Measurements from ENCODE around the gene PDE7B. TPM values are rescaled to one million over a fixed set of nuclear protein-coding genes. Genes with fewer than 3 reads are reported as not detected.

Gene PDE7B
- total RNA-seq, 1 experiment from 2014 or later = not detected

- TF ChIP-seq CBFB (CRISPR knock-in tag; IDR thresholded peaks at IDR 0.05; ENCODE audit: low read depth) (no peak), SMAD4 (CRISPR knock-in tag; IDR thresholded peaks at IDR 0.05) (no peak), EMX1 (CRISPR knock-in tag; IDR thresholded peaks at IDR 0.05) (no peak), PRRX2 (CRISPR knock-in tag; IDR thresholded peaks at IDR 0.05) (no peak), USF1 (CRISPR knock-in tag; IDR thresholded peaks at IDR 0.05) (no peak), ZNF232 (CRISPR knock-in tag; IDR thresholded peaks at IDR 0.05) (no peak), OVOL2 (CRISPR knock-in tag; IDR thresholded peaks at IDR 0.05; ENCODE audit: borderline replicate concordance) (no peak), PRDM15 (CRISPR knock-in tag; IDR thresholded peaks at IDR 0.05) (no peak), NFE2L1 (CRISPR knock-in tag; IDR thresholded peaks at IDR 0.05) (no peak), GABPB1 (CRISPR knock-in tag; IDR thresholded peaks at IDR 0.05) (no peak), JUN (CRISPR knock-in tag; IDR thresholded peaks at IDR 0.05) (no peak), ZNF416 (CRISPR knock-in tag; IDR thresholded peaks at IDR 0.05) (no peak), MLX (CRISPR knock-in tag; IDR thresholded peaks at IDR 0.05) (no peak), IRF2 (CRISPR knock-in tag; IDR thresholded peaks at IDR 0.05; ENCODE audit: borderline replicate concordance, low read depth) (no peak), ZSCAN18 (CRISPR knock-in tag; IDR thresholded peaks at IDR 0.05) (no peak), ZNF396 (CRISPR knock-in tag; IDR thresholded peaks at IDR 0.05; ENCODE audit: borderline replicate concordance) (no peak)
- Mint-ChIP-seq H3K9me3 (no peaks in the 10 kb centered on the region), H3K27me3 (ENCODE audit: low read depth) (no peaks in the 10 kb centered on the region), H3K36me3 (no peaks in the 10 kb centered on the region), H3K4me1 (no peaks in the 10 kb centered on the region), H3K4me3 (no peak overlapping the region), H3K27ac (no peak overlapping the region)
- CTCF ChIA-PET = interaction anchor here (0.8 to 1.1 kb wide), 2 partner anchors 15 to 71 kb away, joined by 3 read pairs; no protein-coding TSS in a partner anchor
- POLR2A ChIA-PET = no interaction called here
- no peak for ATAC-seq
- no peak for DNase-seq (ENCODE audit: low spot score)
Observed at GRCh38 chr6:135906542-135906941, 55.0 kb downstream of the PDE7B start.

GRCh38 chr6:135906972-135907465 lies 55.5 kb downstream of the PDE7B start:
- DNase-seq (ENCODE audit: low spot score) = no peak
- Mint-ChIP-seq H3K4me3 (no peak overlapping the region), H3K4me1 (no peaks in the 10 kb centered on the region), H3K27ac (peak overlapping the region; percentile 30; the same call in 1 of the 2 replicates), H3K36me3 (no peaks in the 10 kb centered on the region), H3K9me3 (no peaks in the 10 kb centered on the region), H3K27me3 (ENCODE audit: low read depth) (no peaks in the 10 kb centered on the region)
- ChIA-PET POLR2A (no interaction called here), CTCF (interaction anchor here (1.1 kb wide), 1 partner anchor 72 kb away, joined by 3 read pairs; no protein-coding TSS in a partner anchor)
- no peak for ATAC-seq
- no peak for TF ChIP-seq EMX1 (CRISPR knock-in tag; IDR thresholded peaks at IDR 0.05)
- no peak for TF ChIP-seq ZBTB21 (CRISPR knock-in tag; IDR thresholded peaks at IDR 0.05; ENCODE audit: borderline replicate concordance)
- TF ChIP-seq ZNF138 (CRISPR knock-in tag; conservative IDR thresholded peaks at IDR 0.05) = no peak
- TF ChIP-seq USF1 (CRISPR knock-in tag; IDR thresholded peaks at IDR 0.05) = no peak
- no peak for TF ChIP-seq ZNF121 (CRISPR knock-in tag; IDR thresholded peaks at IDR 0.05)
- no peak for TF ChIP-seq ZNF263 (CRISPR knock-in tag; IDR thresholded peaks at IDR 0.05; ENCODE audit: low read depth)
- no peak for TF ChIP-seq CDX4 (CRISPR knock-in tag; IDR thresholded peaks at IDR 0.05; ENCODE audit: borderline replicate concordance)
- no peak for TF ChIP-seq ZNF317 (CRISPR knock-in tag; IDR thresholded peaks at IDR 0.05; ENCODE audit: borderline replicate concordance, low read depth)
- TF ChIP-seq GRHL2 (CRISPR knock-in tag; IDR thresholded peaks at IDR 0.05; ENCODE audit: insufficient replicate concordance, severe bottlenecking) = no peak
- TF ChIP-seq E2F4 (CRISPR knock-in tag; IDR thresholded peaks at IDR 0.05; ENCODE audit: borderline replicate concordance, low read depth) = no peak
- no peak for TF ChIP-seq ZBTB43 (CRISPR knock-in tag; IDR thresholded peaks at IDR 0.05)

Data from WTC11 (cell line).